ENCODE measurements around the gene E2F6. TPM values are rescaled to one million over a fixed set of nuclear protein-coding genes. Genes with fewer than 3 reads are reported as not detected.

E2F6 gene
- total and polyA plus RNA-seq, 2 donors from 2014 or later: 7.8 to 12.7 TPM

DNA sequence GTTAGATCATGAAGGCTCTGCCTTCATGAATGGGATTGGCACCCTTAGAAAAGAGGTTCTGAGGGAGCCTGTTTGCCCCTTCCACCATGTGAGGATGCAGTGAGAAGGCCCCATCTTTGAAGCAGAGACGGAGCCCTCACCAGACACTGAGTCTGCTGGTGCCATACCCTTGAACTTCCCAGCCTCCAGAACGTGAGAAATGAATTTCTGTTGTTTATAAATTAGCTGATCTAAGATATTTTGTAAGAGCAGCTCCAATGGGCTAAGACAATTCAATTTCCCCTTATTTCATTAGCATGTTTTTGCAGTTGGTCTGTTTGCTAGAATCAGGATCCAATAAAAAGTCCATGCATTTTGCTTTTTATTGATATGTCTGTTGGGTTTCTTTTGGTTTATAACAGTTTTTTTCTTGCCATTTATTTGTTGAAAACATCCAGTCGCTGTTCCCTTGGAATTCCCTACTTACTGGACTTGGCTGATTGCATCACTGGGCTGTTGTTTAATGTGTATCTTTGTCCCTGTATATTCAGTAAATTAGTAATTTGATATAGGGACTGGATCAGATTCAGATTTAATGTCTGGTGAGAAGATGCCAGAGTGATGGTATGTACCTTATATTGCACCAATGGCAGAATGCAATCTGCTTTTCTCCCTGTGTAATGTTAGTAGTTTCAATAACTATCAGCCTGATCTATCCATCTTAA is 43.8 kb upstream of the E2F6 start:
- Histone ChIP-seq H3K9ac (ENCODE audit: low read length in 3 of 3) (no peak overlapping the region), H3K27ac (ENCODE audit: low read depth in 2 of 2, low read length in 2 of 2) (no peak overlapping the region), H3K27me3 (ENCODE audit: control insufficient read depth, insufficient read depth, low read length) (no peaks in the 10 kb centered on the region), H3K4me3 (ENCODE audit: low read length in 3 of 3) (no peak overlapping the region), H3K4me1 (ENCODE audit: control insufficient read depth in 2 of 3, insufficient read depth in 2 of 3, low read depth in 1 of 3, low read length in 3 of 3) (peaks cover 0 to 2% (median 0%) of the 10 kb centered on the region in 3 donors), H3K9me3 (ENCODE audit: control insufficient read depth in 2 of 3, insufficient read depth in 1 of 3, low read length in 3 of 3) (no peaks in the 10 kb centered on the region), H3K36me3 (ENCODE audit: control insufficient read depth in 2 of 3, insufficient read depth in 3 of 3, low read length in 3 of 3) (no peaks in the 10 kb centered on the region)
- intact Hi-C loops (cut with DNase I): no loop called here
- FAIRE-seq (no peak), DNase-seq (peak in 1 of 5 donors; percentile 15)
- no peak for TF ChIP-seq CTCF (IDR thresholded peaks at IDR 0.05; ENCODE audit: borderline replicate concordance, extremely low read depth, insufficient read depth)

DNA sequence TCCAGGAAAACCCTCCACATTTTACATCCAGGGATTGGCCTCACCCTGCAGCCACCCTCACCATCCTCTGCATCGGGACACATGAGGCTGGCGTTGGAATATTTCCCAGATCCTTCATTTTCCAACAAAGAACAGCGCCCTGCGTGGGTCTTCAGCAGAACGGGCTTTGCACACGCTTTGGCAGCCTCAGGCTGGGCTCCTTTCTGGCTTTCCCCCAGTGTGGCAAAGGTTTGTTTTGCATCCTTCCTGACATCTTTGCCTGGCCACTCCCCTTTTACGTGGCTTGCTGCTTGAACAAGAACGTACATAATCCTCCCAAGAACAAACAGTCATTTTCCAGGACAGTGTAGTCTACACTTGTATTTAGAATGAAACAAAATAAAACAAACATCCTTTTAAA is 42.3 kb upstream of the E2F6 start:
- H3K9ac ChIP-seq (ENCODE audit: low read length in 3 of 3): no peak overlapping the region
- peaks cover 0 to 2% (median 0%) of the 10 kb centered on the region in 3 donors for H3K4me1 ChIP-seq (ENCODE audit: control insufficient read depth in 2 of 3, insufficient read depth in 2 of 3, low read depth in 1 of 3, low read length in 3 of 3)
- no peak for DNase-seq
- no peak overlapping the region for H3K27ac ChIP-seq (ENCODE audit: low read depth in 2 of 2, low read length in 2 of 2)
- TF ChIP-seq CTCF (IDR thresholded peaks at IDR 0.05; ENCODE audit: borderline replicate concordance, extremely low read depth, insufficient read depth): no peak
- no peaks in the 10 kb centered on the region for H3K36me3 ChIP-seq (ENCODE audit: control insufficient read depth in 2 of 3, insufficient read depth in 3 of 3, low read length in 3 of 3)
- no peak for FAIRE-seq
- H3K27me3 ChIP-seq (ENCODE audit: control insufficient read depth, insufficient read depth, low read length): no peaks in the 10 kb centered on the region
- no peak overlapping the region for H3K4me3 ChIP-seq (ENCODE audit: low read length in 3 of 3)
- intact Hi-C loops (cut with DNase I): no loop called here
- H3K9me3 ChIP-seq (ENCODE audit: control insufficient read depth in 2 of 3, insufficient read depth in 1 of 3, low read length in 3 of 3): no peaks in the 10 kb centered on the region

DNA sequence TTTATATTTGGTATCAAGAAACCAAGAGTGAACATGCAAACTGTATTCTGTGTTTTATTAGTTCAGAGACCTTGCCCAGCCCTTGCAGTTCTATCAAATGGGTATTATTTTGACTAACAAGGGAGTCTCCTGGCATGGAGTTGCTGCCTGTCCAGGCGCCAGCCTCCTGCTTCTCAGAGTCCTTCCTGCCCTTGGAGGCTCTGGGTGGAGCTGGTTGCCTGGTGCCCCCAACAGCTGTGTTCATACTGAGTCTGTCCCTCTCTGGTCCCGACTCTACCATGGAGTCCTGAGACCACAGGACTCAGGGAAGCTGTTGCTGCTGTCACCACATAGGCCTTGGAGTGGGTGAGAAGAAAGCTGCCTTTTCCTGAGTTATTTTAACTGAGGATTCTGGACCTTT is 41.6 kb upstream of the E2F6 start:
- Histone ChIP-seq H3K9ac (ENCODE audit: low read length in 3 of 3) (no peak overlapping the region), H3K9me3 (ENCODE audit: control insufficient read depth in 2 of 3, insufficient read depth in 1 of 3, low read length in 3 of 3) (no peaks in the 10 kb centered on the region), H3K27ac (ENCODE audit: low read depth in 2 of 2, low read length in 2 of 2) (no peak overlapping the region), H3K4me3 (ENCODE audit: low read length in 3 of 3) (no peak overlapping the region), H3K4me1 (ENCODE audit: control insufficient read depth in 2 of 3, insufficient read depth in 2 of 3, low read depth in 1 of 3, low read length in 3 of 3) (peaks cover 0 to 2% (median 0%) of the 10 kb centered on the region in 3 donors), H3K27me3 (ENCODE audit: control insufficient read depth, insufficient read depth, low read length) (no peaks in the 10 kb centered on the region), H3K36me3 (ENCODE audit: control insufficient read depth in 2 of 3, insufficient read depth in 3 of 3, low read length in 3 of 3) (no peaks in the 10 kb centered on the region)
- intact Hi-C loops (cut with DNase I): no loop called here
- TF ChIP-seq CTCF (IDR thresholded peaks at IDR 0.05; ENCODE audit: borderline replicate concordance, extremely low read depth, insufficient read depth): no peak
- DNase-seq (no peak), FAIRE-seq (no peak)

- intact Hi-C loops (cut with DNase I): no loop called here
These were observed 40.6 kb upstream of the E2F6 start for GRCh38 chr2:11506611-11506969.

More at GRCh38 chr2:11506611-11506969, 40.6 kb upstream of the E2F6 start:
- Histone ChIP-seq H3K4me1 (ENCODE audit: control insufficient read depth in 2 of 3, insufficient read depth in 2 of 3, low read depth in 1 of 3, low read length in 3 of 3) (peaks cover 0 to 2% (median 0%) of the 10 kb centered on the region in 3 donors), H3K27ac (ENCODE audit: low read depth in 2 of 2, low read length in 2 of 2) (no peak overlapping the region), H3K4me3 (ENCODE audit: low read length in 3 of 3) (no peak overlapping the region), H3K36me3 (ENCODE audit: control insufficient read depth in 2 of 3, insufficient read depth in 3 of 3, low read length in 3 of 3) (no peaks in the 10 kb centered on the region), H3K9me3 (ENCODE audit: control insufficient read depth in 2 of 3, insufficient read depth in 1 of 3, low read length in 3 of 3) (no peaks in the 10 kb centered on the region), H3K9ac (ENCODE audit: low read length in 3 of 3) (no peak overlapping the region), H3K27me3 (ENCODE audit: control insufficient read depth, insufficient read depth, low read length) (no peaks in the 10 kb centered on the region)
- TF ChIP-seq CTCF (IDR thresholded peaks at IDR 0.05; ENCODE audit: borderline replicate concordance, extremely low read depth, insufficient read depth): no peak
- no peak for DNase-seq
- FAIRE-seq: no peak
